NCI-H1048 (cell line): ENCODE measurements around the gene PRIMPOL.
"Not testable (repeated sequence)": the region's sequence is repeated elsewhere in the genome, so short reads cannot be mapped to it uniquely, and the experiment has no call there.

Experiments
- DNase-seq: peaks from one replicate; lab custom pipeline; 2025; lab: John Stamatoyannopoulos, UW

PRIMPOL gene

GRCh38 chr4:184641022-184641421 is 8.5 kb upstream of the PRIMPOL start:
- DNase-seq, result no peak

GRCh38 chr4:184641451-184641850 is 8.1 kb upstream of the PRIMPOL start:
- no peak for DNase-seq

- DNase-seq, result no peak
Observed at GRCh38 chr4:184643731-184644130, 5.8 kb upstream of the PRIMPOL start.

- no peak for DNase-seq
Observed at GRCh38 chr4:184644553-184645307, 4.8 kb upstream of the PRIMPOL start.

GRCh38 chr4:184645904-184646610 is 3.5 kb upstream of the PRIMPOL start:
- DNase-seq, result no peak

GRCh38 chr4:184647266-184648053 is 2.1 kb upstream of the PRIMPOL start:
- DNase-seq, result no peak

- no peak for DNase-seq
Observed at GRCh38 chr4:184648054-184648312, 1.6 kb upstream of the PRIMPOL start.

- DNase-seq, result no peak
Observed at GRCh38 chr4:184648313-184649025, 1.1 kb upstream of the PRIMPOL start.

GRCh38 chr4:184649971-184650855 is 675 bp downstream of the PRIMPOL start:
- no peak for DNase-seq

- no peak for DNase-seq
Observed at GRCh38 chr4:184651899-184652298, 2.4 kb downstream of the PRIMPOL start.

- not testable (repeated sequence) for DNase-seq
Observed at GRCh38 chr4:184652681-184653080, 3.1 kb downstream of the PRIMPOL start.

- DNase-seq, result no peak
Observed at GRCh38 chr4:184653650-184654049, 4.1 kb downstream of the PRIMPOL start.

- DNase-seq, result no peak
Observed at GRCh38 chr4:184655889-184656869, 6.6 kb downstream of the PRIMPOL start.

- DNase-seq, result no peak
Observed at GRCh38 chr4:184657144-184657543, 7.6 kb downstream of the PRIMPOL start.

GRCh38 chr4:184657820-184658219 is 8.3 kb downstream of the PRIMPOL start:
- not testable (repeated sequence) for DNase-seq

- no peak for DNase-seq
Observed at GRCh38 chr4:184660978-184661377, 11.4 kb downstream of the PRIMPOL start.

GRCh38 chr4:184662236-184662635 is 12.7 kb downstream of the PRIMPOL start:
- DNase-seq, result no peak

- DNase-seq, result no peak
Observed at GRCh38 chr4:184664445-184665210, 15.1 kb downstream of the PRIMPOL start.

- no peak for DNase-seq
Observed at GRCh38 chr4:184666670-184667069, 17.1 kb downstream of the PRIMPOL start.
